Fibroblast of lung (primary cell): ENCODE results near the gene SYT11. TPM values are rescaled to one million over a fixed set of nuclear protein-coding genes. Genes with fewer than 3 reads are reported as not detected.

Experiments
- DNase-seq, 2 donors: peaks; one replicate each; pipeline versions ENCODE4 v3.0.0 to v3.0.0-alpha.2; 2010; ENCODE audit warnings: low read depth in 2 of 2
- H2AFZ ChIP-seq: 2 replicates; pipeline ENCODE4 v1.5.1; 2012; ENCODE audit warnings: low read length, control low read depth, inconsistent platforms
- H3K27ac ChIP-seq: 2 replicates; pipeline ENCODE4 v1.5.1; 2011; ENCODE audit warnings: low read length, control low read depth; ENCODE audit not compliant: insufficient read depth
- H3K27me3 ChIP-seq: 2 replicates; pipeline ENCODE4 v1.5.1; 2011; ENCODE audit warnings: mild to moderate bottlenecking, low read length; ENCODE audit not compliant: control insufficient read depth, insufficient read depth
- H3K36me3 ChIP-seq: 2 replicates; pipeline ENCODE4 v1.5.1; 2011; ENCODE audit warnings: low read length; ENCODE audit not compliant: control insufficient read depth, insufficient read depth
- H3K4me1 ChIP-seq: 2 replicates; pipeline ENCODE4 v1.5.1; 2011; ENCODE audit warnings: low read length; ENCODE audit not compliant: control insufficient read depth, insufficient read depth; ENCODE audit errors: extremely low read depth
- H3K4me2 ChIP-seq: 2 replicates; pipeline ENCODE4 v1.5.1; 2011; ENCODE audit warnings: low read length, control low read depth; ENCODE audit not compliant: insufficient read depth; ENCODE audit errors: extremely low read depth
- H3K4me3 ChIP-seq, 4 experiments: fragments of 200-600 bp in 1 of 4; sonication (generic) in 1 of 4; replicated peaks in 1 of 4; 2 replicates each; pipeline ENCODE4 v1.5.1; 2011 to 2016; ENCODE audit warnings: low read length in 4 of 4, low read depth in 3 of 4, mild to moderate bottlenecking in 3 of 4, control low read depth in 2 of 4, inconsistent platforms in 1 of 4, mixed read lengths in 1 of 4; ENCODE audit not compliant: insufficient read depth in 1 of 4; ENCODE audit errors: control extremely low read depth in 1 of 4
- H3K79me2 ChIP-seq: 2 replicates; pipeline ENCODE4 v1.5.1; 2012; ENCODE audit warnings: mild to moderate bottlenecking, low read length, inconsistent platforms; ENCODE audit not compliant: control insufficient read depth, insufficient read depth
- H3K9ac ChIP-seq: 2 replicates; pipeline ENCODE4 v1.5.1; 2011; ENCODE audit warnings: mild to moderate bottlenecking, low read length, control low read depth; ENCODE audit not compliant: insufficient read depth
- H3K9me3 ChIP-seq: 2 replicates; pipeline ENCODE4 v1.5.1; 2012; ENCODE audit warnings: low read depth, low read length; ENCODE audit not compliant: control insufficient read depth, insufficient read depth
- H4K20me1 ChIP-seq: 2 replicates; pipeline ENCODE4 v1.5.1; 2011; ENCODE audit warnings: low read length; ENCODE audit not compliant: control insufficient read depth, insufficient read depth; ENCODE audit errors: extremely low read depth
- CTCF ChIP-seq, 2 donors: IDR thresholded peaks in 1 of 2; conservative IDR thresholded peaks in 1 of 2; 1 replicate in 1 of 2; 2 replicates in 1 of 2; pipeline ENCODE4 v1.5.1; 2011 to 2012; ENCODE audit warnings: low read length in 2 of 2, control low read depth in 1 of 2, inconsistent platforms in 1 of 2, low read depth in 1 of 2, mild to moderate bottlenecking in 1 of 2
- EZH2 ChIP-seq: IDR thresholded peaks from 2 replicates; pipeline ENCODE4 v1.5.1; 2012; ENCODE audit warnings: low read length, control low read depth, mild to moderate bottlenecking; ENCODE audit errors: missing control alignments
- polyA minus RNA-seq: library from RNA; depleted of rRNA, polyadenylated mRNA; stranded (reverse); fragments of >200 nt; gene quantifications from 2 replicates; pipeline ENCODE4 v1.2.3, GENCODE V29; 2011; ENCODE audit warnings: low replicate concordance
- polyA plus RNA-seq, 2 donors: library from polyadenylated mRNA; depleted of rRNA in 1 of 2; stranded (reverse) in 1 of 2; unstranded in 1 of 2; fragments of >200 nt; gene quantifications; 2 replicates each; pipeline ENCODE4 v1.2.1, GENCODE V29; 2011 to 2012; ENCODE audit warnings: missing spikeins in 1 of 2
- total RNA-seq: library from RNA; depleted of rRNA; stranded (reverse); fragments of >200 nt; gene quantifications from 2 replicates; pipeline ENCODE4 v1.2.1, GENCODE V29; 2014

SYT11 gene, protein sequence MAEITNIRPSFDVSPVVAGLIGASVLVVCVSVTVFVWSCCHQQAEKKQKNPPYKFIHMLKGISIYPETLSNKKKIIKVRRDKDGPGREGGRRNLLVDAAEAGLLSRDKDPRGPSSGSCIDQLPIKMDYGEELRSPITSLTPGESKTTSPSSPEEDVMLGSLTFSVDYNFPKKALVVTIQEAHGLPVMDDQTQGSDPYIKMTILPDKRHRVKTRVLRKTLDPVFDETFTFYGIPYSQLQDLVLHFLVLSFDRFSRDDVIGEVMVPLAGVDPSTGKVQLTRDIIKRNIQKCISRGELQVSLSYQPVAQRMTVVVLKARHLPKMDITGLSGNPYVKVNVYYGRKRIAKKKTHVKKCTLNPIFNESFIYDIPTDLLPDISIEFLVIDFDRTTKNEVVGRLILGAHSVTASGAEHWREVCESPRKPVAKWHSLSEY
- total RNA-seq (30.3 and 71.3 TPM in 2 replicates), polyA plus RNA-seq (36.8 and 53.7 TPM in 2 replicates), polyA minus RNA-seq (43.6 and 62.1 TPM in 2 replicates)
- polyA plus RNA-seq (2012), result 26.3 and 36.3 TPM in 2 replicates

GRCh38 chr1:155859234-155859829, at the start of gene SYT11:
TSS of gene SYT11 (plus strand) at chr1:155859567. CDS start at chr1:155859762, 195 bp downstream.
- DNase-seq, result peak; percentile 95
- H3K27me3 ChIP-seq, result no peaks in the 10 kb centered on the region
- H3K79me2 ChIP-seq, result peaks cover 22% of the 10 kb centered on the region
- TF ChIP-seq CTCF (conservative IDR thresholded peaks at IDR 0.05 in 1 of 2, IDR thresholded peaks at IDR 0.05 in 1 of 2; ENCODE audit: low read depth in 1 of 2, low read length in 2 of 2) (no peak), EZH2 (no peak)
- peak within 1 kb of the TSS; percentile 69 to 90 (median 72) for H3K4me3 ChIP-seq
- H3K36me3 ChIP-seq, result peaks cover 2% of the 10 kb centered on the region
- H3K4me1 ChIP-seq, result peaks cover 2% of the 10 kb centered on the region
- no peaks in the 10 kb centered on the region for H3K9me3 ChIP-seq
- H3K9ac ChIP-seq, result peak within 1 kb of the TSS; percentile 73
- H3K4me2 ChIP-seq, result peak within 1 kb of the TSS; percentile 77
- peak within 1 kb of the TSS; percentile 64 for H2AFZ ChIP-seq
- no peaks in the 10 kb centered on the region for H4K20me1 ChIP-seq
- H3K27ac ChIP-seq, result peak within 1 kb of the TSS; percentile 94

DNA sequence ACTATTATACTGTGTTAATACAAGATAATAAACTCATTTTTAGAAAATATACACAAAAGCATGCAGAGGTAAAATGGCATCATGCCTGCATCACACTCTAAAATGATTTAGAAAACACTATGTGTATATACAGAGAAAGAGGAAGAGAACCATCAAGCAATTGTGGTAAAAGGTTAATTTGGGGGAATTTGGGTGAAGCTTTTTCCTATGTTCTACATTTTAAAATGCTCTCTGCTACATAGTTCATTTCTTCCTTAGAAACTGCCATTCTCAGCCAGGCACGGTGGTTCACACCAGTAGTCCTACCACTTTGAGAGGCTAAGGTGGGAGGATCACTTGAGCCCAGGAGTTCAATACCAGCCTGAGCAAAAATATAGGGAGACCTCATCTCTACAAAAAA, 46.5 kb upstream of the SYT11 start:
- Histone ChIP-seq H3K27ac (no peak overlapping the region), H3K4me2 (no peak overlapping the region), H3K4me1 (no peaks in the 10 kb centered on the region), H3K79me2 (no peaks in the 10 kb centered on the region), H2AFZ (no peak overlapping the region), H4K20me1 (no peaks in the 10 kb centered on the region), H3K27me3 (no peaks in the 10 kb centered on the region), H3K4me3 (no peak overlapping the region), H3K36me3 (peaks cover 3% of the 10 kb centered on the region), H3K9ac (no peak overlapping the region), H3K9me3 (no peaks in the 10 kb centered on the region)
- TF ChIP-seq EZH2 (no peak), CTCF (conservative IDR thresholded peaks at IDR 0.05 in 1 of 2, IDR thresholded peaks at IDR 0.05 in 1 of 2; ENCODE audit: low read depth in 1 of 2, low read length in 2 of 2) (no peak)
- DNase-seq, result no peak

DNA sequence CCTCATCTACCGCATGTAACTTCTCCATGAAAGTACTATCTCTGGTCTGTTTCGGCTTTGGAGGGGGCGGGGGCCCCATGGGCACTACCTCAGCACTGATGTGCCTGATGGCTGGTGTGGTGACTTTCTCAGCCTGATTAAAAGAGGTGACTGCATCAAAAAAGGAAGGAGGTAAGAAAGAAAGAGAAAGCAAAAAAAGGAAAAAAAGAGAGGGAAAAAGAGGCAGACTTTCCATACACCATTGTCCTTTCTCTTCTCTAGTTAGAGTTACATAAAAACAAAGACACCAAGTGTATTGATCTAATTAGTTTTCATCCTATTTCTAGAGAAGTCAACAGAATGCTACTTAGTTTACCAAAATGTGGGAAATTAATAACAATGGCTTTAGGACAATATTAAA, 45.7 kb upstream of the SYT11 start:
- Histone ChIP-seq H3K4me3 (no peak overlapping the region), H3K4me1 (no peaks in the 10 kb centered on the region), H3K4me2 (no peak overlapping the region), H3K27me3 (no peaks in the 10 kb centered on the region), H4K20me1 (no peaks in the 10 kb centered on the region), H3K9me3 (no peaks in the 10 kb centered on the region), H3K9ac (no peak overlapping the region), H3K36me3 (peaks cover 3% of the 10 kb centered on the region), H3K27ac (no peak overlapping the region), H3K79me2 (no peaks in the 10 kb centered on the region), H2AFZ (no peak overlapping the region)
- no peak for DNase-seq
- TF ChIP-seq EZH2 (no peak), CTCF (conservative IDR thresholded peaks at IDR 0.05 in 1 of 2, IDR thresholded peaks at IDR 0.05 in 1 of 2; ENCODE audit: low read depth in 1 of 2, low read length in 2 of 2) (no peak)
